HEK293 (cell line): ENCODE results near the gene BAIAP3.

Source experiments
- CTCF ChIA-PET: fragments of 350-600 bp; formaldehyde crosslinking; extraction: SDS; loops from one replicate; lab custom pipeline; 2021; ENCODE audit warnings: antibody characterized with exemption; lab: Yijun Ruan, JAX
- POLR2A ChIA-PET: fragments of 300-600 bp; formaldehyde crosslinking; extraction: SDS; loops from one replicate; lab custom pipeline; 2020; ENCODE audit warnings: antibody characterized with exemption, inconsistent platforms; lab: Yijun Ruan, JAX
- H3K27ac ChIP-seq: fragments of 200-500 bp; sonication (Bioruptor generic); 2 replicates; pipeline ENCODE4 v1.5.1; 2014; ENCODE audit warnings: low read depth, low read length, control low read depth, inconsistent platforms; ENCODE audit errors: extremely low read depth
- H3K36me3 ChIP-seq, 2 experiments: fragments of 200-500 bp in 1 of 2; sonication (Bioruptor generic) in 1 of 2; 1 replicate in 1 of 2; 2 replicates in 1 of 2; pipeline ENCODE4 v1.5.1; 2014 to 2017; ENCODE audit warnings: inconsistent platforms in 2 of 2, low read length in 2 of 2; ENCODE audit not compliant: control insufficient read depth in 2 of 2, insufficient read depth in 1 of 2
- H3K4me1 ChIP-seq: fragments of 200-500 bp; sonication (Bioruptor generic); 2 replicates; pipeline ENCODE4 v1.5.1; 2014; ENCODE audit warnings: mild to moderate bottlenecking, low read length, inconsistent platforms; ENCODE audit not compliant: control insufficient read depth, insufficient read depth
- H3K4me3 ChIP-seq: 2 replicates; pipeline ENCODE4 v1.5.1; 2011; ENCODE audit warnings: low read depth, mild to moderate bottlenecking, control low read depth, low read length, moderate library complexity
- H3K9me3 ChIP-seq: fragments of 200-500 bp; sonication (Bioruptor generic); 2 replicates; pipeline ENCODE4 v1.5.1; 2014; ENCODE audit warnings: low read depth, low read length, inconsistent platforms; ENCODE audit not compliant: control insufficient read depth, insufficient read depth
- BCL6B ChIP-seq: fragments of 450-650 bp; formaldehyde crosslinking; IDR thresholded peaks from 2 replicates; pipeline ENCODE4 v1.5.1; 2017; ENCODE audit warnings: missing biosample characterization, missing genetic modification characterization
- ZNF37A ChIP-seq: fragments of 450-650 bp; IDR thresholded peaks from 2 replicates; pipeline ENCODE4 v1.5.1; 2018; ENCODE audit warnings: missing biosample characterization, missing genetic modification characterization
- ZNF707 ChIP-seq: fragments of 450-650 bp; formaldehyde crosslinking; IDR thresholded peaks from 2 replicates; pipeline ENCODE4 v1.5.1; 2016; ENCODE audit warnings: missing biosample characterization, missing genetic modification characterization

Gene BAIAP3

GRCh38 chr16:1398351-1398750 lies 64.9 kb downstream of the BAIAP3 start:
- TF ChIP-seq ZNF37A (no peak), BCL6B (tag by site-specific recombination) (no peak), ZNF707 (tag by site-specific recombination) (peak; percentile 91)
- Histone ChIP-seq H3K9me3 (no peaks in the 10 kb centered on the region), H3K4me1 (no peaks in the 10 kb centered on the region), H3K27ac (no peak overlapping the region), H3K36me3 (peaks cover 0 to 48% of the 10 kb centered on the region in 2 experiments; a peak in 2 of 3 replicates), H3K4me3 (no peak overlapping the region)
- POLR2A ChIA-PET: no interaction called here
- CTCF ChIA-PET: no interaction called here
